Neural cell (in vitro differentiated cells): ENCODE data around the gene PRKCD. TPM values are rescaled to one million over a fixed set of nuclear protein-coding genes. Genes with fewer than 3 reads are reported as not detected.

Source experiments
- H2AFZ ChIP-seq: fragments of 200-600, 300-800 bp; sonication (generic), shearing (Covaris generic); 2 replicates; pipeline ENCODE4 v1.6.0; 2014; ENCODE audit warnings: low read depth, mild to moderate bottlenecking, antibody characterized with exemption, low read length, moderate library complexity
- H3F3A ChIP-seq: fragments of 200-600 bp; shearing (Covaris generic); 2 replicates; pipeline ENCODE4 v1.6.1; 2016; ENCODE audit warnings: mild to moderate bottlenecking, moderate library complexity, mixed read lengths, antibody characterized with exemption, low read length; ENCODE audit not compliant: insufficient read depth, poor library complexity, severe bottlenecking
- H3K27ac ChIP-seq: fragments of 200-600, 300-800 bp; sonication (generic), shearing (Covaris generic); 2 replicates; pipeline ENCODE4 v1.5.1; 2014; ENCODE audit warnings: mild to moderate bottlenecking, low read length, moderate library complexity
- H3K27me3 ChIP-seq: fragments of 300-800, 200-600 bp; sonication (generic), shearing (Covaris generic); 2 replicates; pipeline ENCODE4 v1.6.0; 2014; ENCODE audit warnings: mild to moderate bottlenecking, low read depth, low read length, moderate library complexity; ENCODE audit not compliant: insufficient read depth
- H3K36me3 ChIP-seq: fragments of 300-800, 200-600 bp; sonication (generic), shearing (Covaris generic); 2 replicates; pipeline ENCODE4 v1.5.1; 2014; ENCODE audit warnings: mild to moderate bottlenecking, antibody characterized with exemption, low read length, moderate library complexity; ENCODE audit not compliant: insufficient read depth
- H3K4me2 ChIP-seq: fragments of 300-800, 200-600 bp; sonication (generic), shearing (Covaris generic); 2 replicates; pipeline ENCODE4 v1.6.0; 2014; ENCODE audit warnings: mild to moderate bottlenecking, low read length
- H3K4me3 ChIP-seq: fragments of 300-800, 200-600 bp; sonication (generic), shearing (Covaris generic); 2 replicates; pipeline ENCODE4 v1.5.1; 2014; ENCODE audit warnings: mild to moderate bottlenecking, low read length, moderate library complexity
- H3K79me2 ChIP-seq: fragments of 200-600 bp; shearing (Covaris generic); replicated peaks from 2 replicates; pipeline ENCODE4 v1.6.0; 2014; ENCODE audit warnings: mild to moderate bottlenecking, low read length, moderate library complexity; ENCODE audit not compliant: insufficient read depth
- H3K9ac ChIP-seq: fragments of 300-800, 200-600 bp; sonication (generic), shearing (Covaris generic); 2 replicates; pipeline ENCODE4 v1.6.1; 2016; ENCODE audit warnings: mild to moderate bottlenecking, low read length, mixed read lengths
- H3K9me2 ChIP-seq: fragments of 200-600 bp; shearing (Covaris generic); 2 replicates; pipeline ENCODE4 v1.6.1; 2016; ENCODE audit warnings: mild to moderate bottlenecking, low read length, mixed read lengths; ENCODE audit not compliant: insufficient read depth
- H3K9me3 ChIP-seq: fragments of 200-600, 300-800 bp; sonication (generic), shearing (Covaris generic); 2 replicates; pipeline ENCODE4 v1.6.1; 2016; ENCODE audit warnings: mild to moderate bottlenecking, mixed run types, low read length, moderate library complexity, mixed read lengths
- H4K20me1 ChIP-seq: fragments of 200-600 bp; shearing (Covaris generic); 2 replicates; pipeline ENCODE4 v1.6.1; 2016; ENCODE audit warnings: mild to moderate bottlenecking, mixed run types; ENCODE audit not compliant: insufficient read depth
- EP300 ChIP-seq: fragments of 450-650 bp; conservative IDR thresholded peaks from 2 replicates; pipeline ENCODE4 v1.6.1; 2014; ENCODE audit warnings: antibody characterized with exemption, mild to moderate bottlenecking, moderate library complexity; ENCODE audit not compliant: poor library complexity, severe bottlenecking
- EZH2 ChIP-seq: fragments of 200-600, 300-800 bp; shearing (Covaris generic), sonication (generic); IDR thresholded peaks from 2 replicates; pipeline ENCODE4 v1.6.1; 2014; ENCODE audit warnings: antibody characterized with exemption, low read length, borderline replicate concordance, mild to moderate bottlenecking; ENCODE audit not compliant: insufficient read depth, poor library complexity, severe bottlenecking
- MXI1 ChIP-seq: fragments of 450-650 bp; conservative IDR thresholded peaks from 2 replicates; pipeline ENCODE4 v1.6.1; 2014; ENCODE audit warnings: antibody characterized with exemption, mild to moderate bottlenecking; ENCODE audit not compliant: poor library complexity, severe bottlenecking
- POLR2AphosphoS5 ChIP-seq: IDR thresholded peaks from 2 replicates; pipeline ENCODE4 v1.6.1; 2012
- RAD21 ChIP-seq: fragments of 450-650 bp; conservative IDR thresholded peaks from 2 replicates; pipeline ENCODE4 v1.6.1; 2014; ENCODE audit warnings: antibody characterized with exemption, mild to moderate bottlenecking, moderate library complexity
- REST ChIP-seq: IDR thresholded peaks from 2 replicates; pipeline ENCODE4 v1.6.1; 2012; ENCODE audit warnings: borderline replicate concordance
- SMC3 ChIP-seq: fragments of 450-650 bp; conservative IDR thresholded peaks from 2 replicates; pipeline ENCODE4 v1.6.1; 2014; ENCODE audit warnings: antibody characterized with exemption, mild to moderate bottlenecking, moderate library complexity; ENCODE audit not compliant: poor library complexity
- TAF1 ChIP-seq: IDR thresholded peaks from 2 replicates; pipeline ENCODE4 v1.6.1; 2012; ENCODE audit warnings: low read depth
- polyA plus RNA-seq: library from polyadenylated mRNA; depleted of rRNA; stranded (reverse); fragments of >200 nt; gene quantifications from 2 replicates; pipeline ENCODE4 v1.2.3, GENCODE V29; 2014
- TF ChIP-seq, protein P1 (sequence below): fragments of 450-650 bp; IDR thresholded peaks from 2 replicates; pipeline ENCODE4 v1.5.1; 2014; ENCODE audit warnings: antibody characterized with exemption, mild to moderate bottlenecking, moderate library complexity; ENCODE audit not compliant: poor library complexity, severe bottlenecking

PRKCD gene
- polyA plus RNA-seq, 1 donor from 2014 or later: not detected

DNA sequence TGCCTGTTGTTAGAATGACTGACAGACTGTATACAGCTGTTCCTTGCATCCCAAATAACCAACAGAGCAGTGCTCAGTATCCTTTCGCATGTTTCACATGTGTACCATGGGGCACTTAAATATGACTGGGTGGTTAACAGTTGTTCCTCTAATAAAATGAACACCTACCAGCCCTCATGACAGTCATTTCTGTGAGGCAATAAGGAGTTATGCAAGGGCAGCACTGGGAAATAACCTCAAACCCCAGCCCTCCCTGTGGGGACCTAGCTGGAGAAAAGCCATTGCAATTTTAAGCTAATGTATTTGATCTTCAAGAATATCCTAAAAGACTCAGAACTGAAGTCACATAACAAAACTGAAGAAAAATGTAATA lies 38.1 kb upstream of the PRKCD start:
- Histone ChIP-seq H3F3A (no peaks in the 10 kb centered on the region), H4K20me1 (no peaks in the 10 kb centered on the region), H3K4me2 (no peak overlapping the region), H3K27me3 (no peaks in the 10 kb centered on the region), H3K9ac (no peak overlapping the region), H3K36me3 (peaks cover 18% of the 10 kb centered on the region), H3K79me2 (no peaks in the 10 kb centered on the region), H3K4me3 (no peak overlapping the region), H3K9me3 (no peaks in the 10 kb centered on the region), H3K9me2 (no peaks in the 10 kb centered on the region), H2AFZ (no peak overlapping the region), H3K27ac (no peak overlapping the region)
- TF ChIP-seq EZH2 (no peak), EP300 (no peak), POLR2AphosphoS5 (no peak), REST (no peak), SMC3 (no peak), MXI1 (no peak), RAD21 (no peak), TAF1 (no peak)
- TF ChIP-seq, protein P1, sequence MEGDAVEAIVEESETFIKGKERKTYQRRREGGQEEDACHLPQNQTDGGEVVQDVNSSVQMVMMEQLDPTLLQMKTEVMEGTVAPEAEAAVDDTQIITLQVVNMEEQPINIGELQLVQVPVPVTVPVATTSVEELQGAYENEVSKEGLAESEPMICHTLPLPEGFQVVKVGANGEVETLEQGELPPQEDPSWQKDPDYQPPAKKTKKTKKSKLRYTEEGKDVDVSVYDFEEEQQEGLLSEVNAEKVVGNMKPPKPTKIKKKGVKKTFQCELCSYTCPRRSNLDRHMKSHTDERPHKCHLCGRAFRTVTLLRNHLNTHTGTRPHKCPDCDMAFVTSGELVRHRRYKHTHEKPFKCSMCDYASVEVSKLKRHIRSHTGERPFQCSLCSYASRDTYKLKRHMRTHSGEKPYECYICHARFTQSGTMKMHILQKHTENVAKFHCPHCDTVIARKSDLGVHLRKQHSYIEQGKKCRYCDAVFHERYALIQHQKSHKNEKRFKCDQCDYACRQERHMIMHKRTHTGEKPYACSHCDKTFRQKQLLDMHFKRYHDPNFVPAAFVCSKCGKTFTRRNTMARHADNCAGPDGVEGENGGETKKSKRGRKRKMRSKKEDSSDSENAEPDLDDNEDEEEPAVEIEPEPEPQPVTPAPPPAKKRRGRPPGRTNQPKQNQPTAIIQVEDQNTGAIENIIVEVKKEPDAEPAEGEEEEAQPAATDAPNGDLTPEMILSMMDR: no peak

DNA sequence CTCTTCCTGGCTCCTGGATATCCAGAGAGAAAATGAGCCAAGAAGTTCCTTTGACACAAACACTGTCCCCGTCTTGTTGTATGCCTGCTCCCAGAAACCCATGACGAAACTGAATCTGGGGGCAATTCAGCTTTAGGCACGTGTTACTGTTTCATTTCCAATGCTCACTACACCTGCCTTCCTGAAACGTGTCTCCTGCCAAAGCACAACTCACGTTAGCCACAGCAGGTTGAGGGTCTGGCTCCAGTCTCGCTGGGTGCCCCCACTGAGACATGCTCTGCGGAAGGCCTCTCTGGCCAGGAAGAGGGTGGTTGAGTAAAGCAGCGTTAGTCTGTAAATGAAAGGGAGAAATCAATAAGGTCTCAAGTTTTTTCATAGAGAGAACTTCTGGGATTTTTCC lies 37.5 kb upstream of the PRKCD start:
- Histone ChIP-seq H4K20me1 (no peaks in the 10 kb centered on the region), H3K9me2 (no peaks in the 10 kb centered on the region), H2AFZ (no peak overlapping the region), H3K4me2 (no peak overlapping the region), H3K79me2 (no peaks in the 10 kb centered on the region), H3K27me3 (no peaks in the 10 kb centered on the region), H3K4me3 (no peak overlapping the region), H3K27ac (no peak overlapping the region), H3K9me3 (no peaks in the 10 kb centered on the region), H3K36me3 (peaks cover 18% of the 10 kb centered on the region), H3F3A (no peaks in the 10 kb centered on the region), H3K9ac (no peak overlapping the region)
- TF ChIP-seq EZH2 (no peak), RAD21 (no peak), REST (no peak), MXI1 (no peak), EP300 (no peak), TAF1 (no peak), POLR2AphosphoS5 (no peak), SMC3 (no peak)
- TF ChIP-seq, protein P1: no peak
